ENCODE results near the gene EPB41L3.
"Not testable (repeated sequence)": the region's sequence is repeated elsewhere in the genome, so short reads cannot be mapped to it uniquely, and the experiment has no call there.

The EPB41L3 gene

GRCh38 chr18:5543773-5544389 lies at the start of gene EPB41L3:
TSS of gene EPB41L3 (minus strand) at chr18:5543997. CDS start at chr18:5489183, 54,814 bp downstream.
- peak; percentile 40 for DNase-seq (ENCODE audit: low read depth, low spot score)

- no peak for DNase-seq (ENCODE audit: low read depth, low spot score)
Observed at GRCh38 chr18:5588529-5588928, 44.7 kb upstream of the EPB41L3 start.

- DNase-seq (ENCODE audit: low read depth, low spot score) = no peak
Observed at GRCh38 chr18:5585653-5586052, 41.9 kb upstream of the EPB41L3 start.

- DNase-seq (ENCODE audit: low read depth, low spot score) = no peak
Observed at GRCh38 chr18:5584746-5585417, 41.1 kb upstream of the EPB41L3 start.

GRCh38 chr18:5582849-5583681 lies 39.3 kb upstream of the EPB41L3 start:
- DNase-seq (ENCODE audit: low read depth, low spot score) = no peak

GRCh38 chr18:5582076-5582475 lies 38.3 kb upstream of the EPB41L3 start:
- peak; percentile 65 for DNase-seq (ENCODE audit: low read depth, low spot score)

GRCh38 chr18:5574843-5575242 lies 31.0 kb upstream of the EPB41L3 start:
- no peak for DNase-seq (ENCODE audit: low read depth, low spot score)

- DNase-seq (ENCODE audit: low read depth, low spot score) = no peak
Observed at GRCh38 chr18:5571666-5572065, 27.9 kb upstream of the EPB41L3 start.

- not testable (repeated sequence) for DNase-seq (ENCODE audit: low read depth, low spot score)
Observed at GRCh38 chr18:5570613-5571012, 26.8 kb upstream of the EPB41L3 start.

GRCh38 chr18:5568416-5568815 lies 24.6 kb upstream of the EPB41L3 start:
- DNase-seq (ENCODE audit: low read depth, low spot score) = no peak

GRCh38 chr18:5558851-5559250 lies 15.1 kb upstream of the EPB41L3 start:
- no peak for DNase-seq (ENCODE audit: low read depth, low spot score)

- DNase-seq (ENCODE audit: low read depth, low spot score) = no peak
Observed at GRCh38 chr18:5556310-5556974, 12.6 kb upstream of the EPB41L3 start.

- no peak for DNase-seq (ENCODE audit: low read depth, low spot score)
Observed at GRCh38 chr18:5554629-5555028, 10.8 kb upstream of the EPB41L3 start.

GRCh38 chr18:5546660-5547059 lies 2.9 kb upstream of the EPB41L3 start:
- no peak for DNase-seq (ENCODE audit: low read depth, low spot score)

GRCh38 chr18:5543036-5543680 lies 639 bp downstream of the EPB41L3 start:
- no peak for DNase-seq (ENCODE audit: low read depth, low spot score)

GRCh38 chr18:5542515-5543035 lies 1.2 kb downstream of the EPB41L3 start:
- DNase-seq (ENCODE audit: low read depth, low spot score) = peak; percentile 16

GRCh38 chr18:5541644-5542043 lies 2.2 kb downstream of the EPB41L3 start:
- no peak for DNase-seq (ENCODE audit: low read depth, low spot score)

GRCh38 chr18:5539391-5539790 lies 4.4 kb downstream of the EPB41L3 start:
- no peak for DNase-seq (ENCODE audit: low read depth, low spot score)

- DNase-seq (ENCODE audit: low read depth, low spot score) = no peak
Observed at GRCh38 chr18:5538544-5538943, 5.3 kb downstream of the EPB41L3 start.

GRCh38 chr18:5537860-5538259 lies 5.9 kb downstream of the EPB41L3 start:
- DNase-seq (ENCODE audit: low read depth, low spot score) = no peak

- no peak for DNase-seq (ENCODE audit: low read depth, low spot score)
Observed at GRCh38 chr18:5534845-5535244, 9.0 kb downstream of the EPB41L3 start.
